K562 (cell line): ENCODE results near the gene ARHGEF1. TPM values are rescaled to one million over a fixed set of nuclear protein-coding genes. Genes with fewer than 3 reads are reported as not detected.

Experiments used
- ATAC-seq: fragments of 200-7000 bp; cut with Tn5 transposase; 3 replicates; pipeline ENCODE4 v1.9.1; 2020; ENCODE audit warnings: moderate library complexity
- BruUV-seq: library from RNA; stranded (reverse); fragments of 400-500 nt; replicated peaks from 2 replicates; lab custom pipeline; 2021; lab: Mats Ljungman, UMichigan
- CTCF ChIA-PET: fragments of 300-600 bp; formaldehyde crosslinking; extraction: SDS; loops from one replicate; lab custom pipeline; 2021; ENCODE audit warnings: low intra/inter-chr PET ratio; lab: Yijun Ruan, JAX
- POLR2A ChIA-PET: fragments of 300-600, 350-650 bp; sonication (Branson Sonifier 250); formaldehyde crosslinking; extraction: SDS; loops from one replicate; lab custom pipeline; 2021; ENCODE audit warnings: antibody characterized with exemption, inconsistent platforms; lab: Yijun Ruan, JAX
- DNase-seq, 4 experiments: peaks; one replicate each; pipeline versions ENCODE4 v3.0.0 to v3.0.0-alpha.2; 2011 to 2018; ENCODE audit warnings: low spot score in 3 of 4, mixed read lengths in 3 of 4; ENCODE audit errors: extremely low read depth in 1 of 4
- FAIRE-seq: peaks from 2 replicates; lab custom pipeline; 2011; peaks lifted over from hg19 to GRCh38; lab: Jason Lieb, UNC
- H2AFZ ChIP-seq: 2 replicates; pipeline ENCODE4 v1.6.0; 2011; ENCODE audit warnings: low read depth, low read length, control low read depth, inconsistent platforms
- H3K27ac ChIP-seq: fragments of 200-600 bp; 3 replicates; pipeline ENCODE4 v1.8.0; 2011; ENCODE audit warnings: low read depth, mild to moderate bottlenecking, control low read depth, inconsistent platforms, low read length, moderate library complexity, mixed read lengths; ENCODE audit errors: extremely low read depth
- H3K27me3 ChIP-seq, 2 experiments: fragments of 300-600 bp in 1 of 2; 2 replicates in 1 of 2; 3 replicates in 1 of 2; pipeline versions ENCODE4 v1.6.0 to v1.8.0; 2011; ENCODE audit warnings: inconsistent platforms in 2 of 2, low read length in 2 of 2, mild to moderate bottlenecking in 1 of 2, mixed read lengths in 1 of 2, moderate library complexity in 1 of 2; ENCODE audit not compliant: control insufficient read depth in 2 of 2, insufficient read depth in 2 of 2
- H3K36me3 ChIP-seq: fragments of 300-600 bp; 3 replicates; pipeline ENCODE4 v1.8.0; 2011; ENCODE audit warnings: mild to moderate bottlenecking, low read length, inconsistent platforms; ENCODE audit not compliant: control insufficient read depth, insufficient read depth
- H3K4me1 ChIP-seq, 2 experiments: fragments of 200-600 bp in 1 of 2; replicated peaks in 1 of 2; 2 replicates in 1 of 2; 3 replicates in 1 of 2; pipeline versions ENCODE4 v1.5.1 to v1.8.0; 2011; ENCODE audit warnings: inconsistent platforms in 2 of 2, low read length in 2 of 2, mild to moderate bottlenecking in 1 of 2, mixed read lengths in 1 of 2, moderate library complexity in 1 of 2; ENCODE audit not compliant: control insufficient read depth in 2 of 2, insufficient read depth in 2 of 2
- H3K4me2 ChIP-seq: 2 replicates; pipeline ENCODE4 v1.6.1; 2011; ENCODE audit warnings: low read length, control low read depth, inconsistent platforms, mixed read lengths; ENCODE audit not compliant: insufficient read depth
- H3K4me3 ChIP-seq: fragments of 200-600 bp; sonication (generic), shearing (Covaris generic); 2 replicates; pipeline ENCODE4 v1.5.1; 2016; ENCODE audit warnings: control low read depth, inconsistent platforms
- H3K79me2 ChIP-seq: fragments of 200-600 bp; 3 replicates; pipeline ENCODE4 v1.8.0; 2011; ENCODE audit warnings: low read length, inconsistent platforms; ENCODE audit not compliant: control insufficient read depth, insufficient read depth
- H3K9ac ChIP-seq, 2 experiments: 2 replicates each; pipeline versions ENCODE4 v1.6.0 to v1.6.1; 2011; ENCODE audit warnings: low read depth in 2 of 2, low read length in 2 of 2, control low read depth in 1 of 2, inconsistent platforms in 1 of 2, mild to moderate bottlenecking in 1 of 2, mixed read lengths in 1 of 2; ENCODE audit not compliant: insufficient read depth in 1 of 2
- H3K9me1 ChIP-seq: one replicate; pipeline ENCODE4 v1.6.0; 2011; ENCODE audit warnings: inconsistent platforms, mild to moderate bottlenecking, low read length, moderate library complexity; ENCODE audit not compliant: control insufficient read depth, insufficient read depth
- H3K9me3 ChIP-seq: replicated peaks from 2 replicates; pipeline ENCODE4 v1.5.1; 2011; ENCODE audit warnings: low read depth, low read length, inconsistent platforms; ENCODE audit not compliant: control insufficient read depth, insufficient read depth
- H4K20me1 ChIP-seq: replicated peaks from 2 replicates; pipeline ENCODE4 v1.6.1; 2011; ENCODE audit warnings: low read length, inconsistent platforms, mixed read lengths; ENCODE audit not compliant: control insufficient read depth, insufficient read depth
- FOS ChIP-seq: IDR thresholded peaks from 3 replicates; pipeline ENCODE4 v1.6.1; 2011; ENCODE audit not compliant: insufficient read length; ENCODE audit errors: extremely low read depth
- MTF1 ChIP-seq: fragments of 250-450 bp; sonication (Bioruptor Pico); IDR thresholded peaks from 2 replicates; pipeline ENCODE4 v1.9.0; 2021; ENCODE audit warnings: moderate library complexity, mild to moderate bottlenecking, inconsistent platforms, borderline replicate concordance
- POLR2A ChIP-seq: fragments of 450-650 bp; conservative IDR thresholded peaks from 2 replicates; pipeline ENCODE4 v1.6.1; 2016
- POLR2AphosphoS5 ChIP-seq: IDR thresholded peaks from 2 replicates; pipeline ENCODE4 v1.6.1; 2011; ENCODE audit warnings: mild to moderate bottlenecking, low read depth, low read length, moderate library complexity; ENCODE audit not compliant: control insufficient read depth, insufficient read depth
- RBFOX2 ChIP-seq: fragments of 200-400 bp; formaldehyde crosslinking; IDR thresholded peaks from 2 replicates; pipeline ENCODE4 v1.6.1; 2017; ENCODE audit warnings: low read depth, mild to moderate bottlenecking, low read length, moderate library complexity
- SUPT5H ChIP-seq: fragments of 450-650 bp; IDR thresholded peaks from 2 replicates; pipeline ENCODE4 v1.6.1; 2016
- ZNF445 ChIP-seq: fragments of 250-450 bp; sonication (Bioruptor Pico); IDR thresholded peaks from 2 replicates; pipeline ENCODE4 v1.4.0; 2020; ENCODE audit warnings: low read depth, mild to moderate bottlenecking, moderate library complexity
- WGBS: fragments of 100-300 bp; shearing (Covaris generic); methylation state at CpG from one replicate; pipeline ENCODE4 v1.1.6; 2016; ENCODE audit warnings: low coverage, mixed read lengths; ENCODE audit not compliant: insufficient coverage; ENCODE audit errors: missing lambda C conversion rate; 5-methylcytosine and 5-hydroxymethylcytosine counted together
- in situ Hi-C: fragments of 300-500 bp; cut with MboI; formaldehyde crosslinking; loops from 4 replicates; pipeline ENCODE4 v1.15.0; 2018; ENCODE audit warnings: inconsistent platforms, mixed read lengths
- intact Hi-C: fragments of 100-400 bp; cut with micrococcal nuclease; formaldehyde crosslinking; loops from 2 replicates; pipeline ENCODE4 v1.14.2; 2022
- polyA plus RNA-seq, 8 experiments: library from polyadenylated mRNA; depleted of rRNA in 4 of 8; stranded (reverse) in 5 of 8; unstranded in 3 of 8; fragments of >200 nt; fragmentation: Nextera tagmentation in 2 of 8; fragmentation: Illumina TruSeq in 1 of 8; extraction: Ambion mirVana in 2 of 8; extraction: Trizol in 1 of 8; gene quantifications; 2 replicates each; pipeline versions ENCODE4 v1.2.1 to v1.2.3, GENCODE V29; 2011 to 2014; ENCODE audit warnings: inconsistent platforms in 1 of 8, missing spikeins in 1 of 8
- total RNA-seq, 7 experiments: library from RNA; depleted of rRNA in 6 of 7; stranded (reverse); fragments of >200 nt in 6 of 7; fragmentation: Illumina TruSeq in 2 of 7; extraction: Trizol in 2 of 7; gene quantifications; 2 replicates each; pipeline versions ENCODE4 v1.2.1 to v1.2.3, GENCODE V29; 2011 to 2021; ENCODE audit warnings: low replicate concordance in 1 of 7
- TF ChIP-seq, protein P1 (sequence below): sonication (generic); formaldehyde crosslinking; IDR thresholded peaks from 2 replicates; pipeline ENCODE4 v1.8.0; 2022; ENCODE audit warnings: mild to moderate bottlenecking, missing genetic modification reagents

Gene ARHGEF1
- total and polyA plus RNA-seq, 9 of the 15 experiments (the other 6 are each of a cell fraction or from before 2014, with no cell fraction given): 1.9 to 149 (median 29.8) TPM

DNA sequence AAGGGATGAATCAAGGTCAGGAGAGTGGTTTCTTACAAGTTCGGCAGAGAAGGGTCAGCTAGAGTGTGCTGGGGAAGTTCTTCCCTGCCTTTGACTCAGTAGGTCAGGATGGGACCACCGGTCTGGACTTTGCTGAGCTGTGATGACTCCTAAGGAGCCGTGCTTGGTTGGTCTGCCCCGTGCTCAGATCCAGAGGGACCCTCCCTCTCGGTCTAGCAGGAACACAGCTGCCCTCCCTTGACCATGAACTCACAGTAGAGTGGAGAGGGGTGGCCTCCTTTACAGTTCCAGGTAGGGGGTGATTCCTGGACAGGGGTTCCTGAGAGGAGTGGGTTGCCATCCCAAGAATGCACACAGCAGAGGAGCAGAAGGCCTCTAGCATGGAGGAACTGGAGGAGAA, 18.6 kb upstream of the ARHGEF1 start (continued):
- TF ChIP-seq, protein P1, sequence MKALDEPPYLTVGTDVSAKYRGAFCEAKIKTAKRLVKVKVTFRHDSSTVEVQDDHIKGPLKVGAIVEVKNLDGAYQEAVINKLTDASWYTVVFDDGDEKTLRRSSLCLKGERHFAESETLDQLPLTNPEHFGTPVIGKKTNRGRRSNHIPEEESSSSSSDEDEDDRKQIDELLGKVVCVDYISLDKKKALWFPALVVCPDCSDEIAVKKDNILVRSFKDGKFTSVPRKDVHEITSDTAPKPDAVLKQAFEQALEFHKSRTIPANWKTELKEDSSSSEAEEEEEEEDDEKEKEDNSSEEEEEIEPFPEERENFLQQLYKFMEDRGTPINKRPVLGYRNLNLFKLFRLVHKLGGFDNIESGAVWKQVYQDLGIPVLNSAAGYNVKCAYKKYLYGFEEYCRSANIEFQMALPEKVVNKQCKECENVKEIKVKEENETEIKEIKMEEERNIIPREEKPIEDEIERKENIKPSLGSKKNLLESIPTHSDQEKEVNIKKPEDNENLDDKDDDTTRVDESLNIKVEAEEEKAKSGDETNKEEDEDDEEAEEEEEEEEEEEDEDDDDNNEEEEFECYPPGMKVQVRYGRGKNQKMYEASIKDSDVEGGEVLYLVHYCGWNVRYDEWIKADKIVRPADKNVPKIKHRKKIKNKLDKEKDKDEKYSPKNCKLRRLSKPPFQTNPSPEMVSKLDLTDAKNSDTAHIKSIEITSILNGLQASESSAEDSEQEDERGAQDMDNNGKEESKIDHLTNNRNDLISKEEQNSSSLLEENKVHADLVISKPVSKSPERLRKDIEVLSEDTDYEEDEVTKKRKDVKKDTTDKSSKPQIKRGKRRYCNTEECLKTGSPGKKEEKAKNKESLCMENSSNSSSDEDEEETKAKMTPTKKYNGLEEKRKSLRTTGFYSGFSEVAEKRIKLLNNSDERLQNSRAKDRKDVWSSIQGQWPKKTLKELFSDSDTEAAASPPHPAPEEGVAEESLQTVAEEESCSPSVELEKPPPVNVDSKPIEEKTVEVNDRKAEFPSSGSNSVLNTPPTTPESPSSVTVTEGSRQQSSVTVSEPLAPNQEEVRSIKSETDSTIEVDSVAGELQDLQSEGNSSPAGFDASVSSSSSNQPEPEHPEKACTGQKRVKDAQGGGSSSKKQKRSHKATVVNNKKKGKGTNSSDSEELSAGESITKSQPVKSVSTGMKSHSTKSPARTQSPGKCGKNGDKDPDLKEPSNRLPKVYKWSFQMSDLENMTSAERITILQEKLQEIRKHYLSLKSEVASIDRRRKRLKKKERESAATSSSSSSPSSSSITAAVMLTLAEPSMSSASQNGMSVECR: no peak
- TF ChIP-seq FOS (no peak), RBFOX2 (peak; percentile 41), MTF1 (CRISPR knock-in tag) (no peak)

DNA sequence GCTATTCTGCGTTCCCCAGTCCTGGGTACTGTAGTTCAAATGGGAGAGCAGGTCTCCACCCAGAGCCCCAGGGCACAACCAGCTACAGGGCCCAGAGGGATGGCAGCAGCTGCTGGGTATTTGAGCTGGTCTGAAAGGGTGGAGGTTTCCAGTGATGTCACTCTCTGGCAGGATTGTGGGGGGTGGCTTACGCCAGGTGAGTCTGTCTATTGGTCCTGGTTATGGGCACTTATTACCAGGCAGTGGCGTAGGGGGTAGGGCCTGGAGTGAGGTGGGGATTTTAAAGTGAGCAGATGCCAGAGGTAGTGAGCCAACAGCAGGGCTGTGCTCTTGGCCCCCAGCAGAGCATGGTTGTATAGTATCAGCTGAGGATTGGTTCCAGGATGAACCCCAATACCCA, 16.7 kb upstream of the ARHGEF1 start:
- in situ Hi-C loops (no loop called here), intact Hi-C loops (no loop called here)
- H3K9ac ChIP-seq: peak overlapping the region; percentile 13 to 70; a peak in 2 of 4 replicates
- no TSS peak for BruUV-seq
- no peak overlapping the region for H3K4me2 ChIP-seq
- peaks cover 69% of the 10 kb centered on the region for H3K79me2 ChIP-seq
- no peak overlapping the region for H3K4me3 ChIP-seq
- peaks cover 94% of the 10 kb centered on the region for H3K36me3 ChIP-seq
- H2AFZ ChIP-seq: no peak overlapping the region
- TF ChIP-seq POLR2AphosphoS5: peak; percentile 69
- peak; percentile 48; the same call in 1 of the 2 replicates for TF ChIP-seq SUPT5H
- TF ChIP-seq POLR2A: peak; percentile 59
- TF ChIP-seq ZNF445 (CRISPR knock-in tag): no peak
- peaks cover 26 to 44% of the 10 kb centered on the region in 2 experiments for H3K4me1 ChIP-seq
- CTCF ChIA-PET: no interaction called here
- FAIRE-seq (no peak), ATAC-seq (no peak), DNase-seq (no peak)
- peaks cover 8% of the 10 kb centered on the region for H3K9me1 ChIP-seq
- POLR2A ChIA-PET: interaction anchor here (0.6 kb wide), 1 partner anchor 1117 kb away, joined by 3 read pairs; no protein-coding TSS in a partner anchor
- H3K9me3 ChIP-seq: no peaks in the 10 kb centered on the region
- peaks cover 63% of the 10 kb centered on the region for H4K20me1 ChIP-seq
- WGBS: 89% methylated on average over 3 of the region's 3 CpGs
- H3K27me3 ChIP-seq: no peaks in the 10 kb centered on the region
- H3K27ac ChIP-seq: peak overlapping the region; percentile 34; the same call in 1 of the 3 replicates
